Uterus (tissue), 4 donors: ENCODE data around the gene FBXW8. TPM values are rescaled to one million over a fixed set of nuclear protein-coding genes. Genes with fewer than 3 reads are reported as not detected.

Experiments used
- DNase-seq, 2 donors: peaks; one replicate each; pipeline ENCODE4 v3.0.0-alpha.2; 2019 to 2020
- H3K27ac ChIP-seq, 2 donors: fragments of 200-600 bp; sonication (generic); 1 replicate in 1 of 2; 2 replicates in 1 of 2; pipeline ENCODE4 v1.5.1; 2016 to 2018
- H3K27me3 ChIP-seq, 2 donors: fragments of 200-600 bp; sonication (generic); one replicate each; pipeline ENCODE4 v1.5.1; 2018 to 2019; ENCODE audit warnings: control low read depth in 1 of 2
- H3K36me3 ChIP-seq, 2 donors: fragments of 200-600 bp; sonication (generic); one replicate each; pipeline ENCODE4 v1.5.1; 2019; ENCODE audit warnings: control low read depth in 1 of 2
- H3K4me1 ChIP-seq, 2 donors: fragments of 200-600 bp; sonication (generic); one replicate each; pipeline ENCODE4 v1.5.1; 2018 to 2019; ENCODE audit warnings: control low read depth in 1 of 2
- H3K4me3 ChIP-seq, 2 donors: fragments of 200-600 bp; sonication (generic); 1 replicate in 1 of 2; 2 replicates in 1 of 2; pipeline ENCODE4 v1.5.1; 2018 to 2019; ENCODE audit warnings: mild to moderate bottlenecking in 1 of 2
- H3K9me3 ChIP-seq, 2 donors: fragments of 200-600 bp; sonication (generic); one replicate each; pipeline ENCODE4 v1.5.1; 2019; ENCODE audit warnings: control low read depth in 1 of 2
- CTCF ChIP-seq, 4 experiments: fragments of 200-600 bp in 2 of 4; fragments of 450-650 bp in 2 of 4; sonication (generic) in 2 of 4; IDR thresholded peaks; one replicate each; pipeline ENCODE4 v1.5.1; 2016 to 2019; ENCODE audit warnings: antibody characterized with exemption in 4 of 4, mild to moderate bottlenecking in 2 of 4, moderate library complexity in 1 of 4
- POLR2A ChIP-seq, 2 donors: fragments of 450-650 bp; IDR thresholded peaks; one replicate each; pipeline ENCODE4 v1.6.1; 2016; ENCODE audit warnings: antibody characterized with exemption in 2 of 2, mild to moderate bottlenecking in 1 of 2, moderate library complexity in 1 of 2
- intact Hi-C: fragments of 100-400 bp; cut with DNase I; formaldehyde crosslinking; loops from one replicate; pipeline ENCODE4 v1.15.1; 2023; ENCODE audit warnings: low total_unique reads
- total RNA-seq, 4 donors: library from RNA; depleted of rRNA in 3 of 4; stranded (reverse); fragments of >200 nt in 3 of 4; gene quantifications; one replicate each; pipeline versions ENCODE4 v1.1.0 to v1.2.4, GENCODE V29; 2014 to 2023
- donor health status: DM: yes; HTN: yes; CAD: no.

FBXW8 gene
- total RNA-seq, 4 donors from 2014 or later, result 5.9 to 28.0 (median 15.3) TPM

DNA sequence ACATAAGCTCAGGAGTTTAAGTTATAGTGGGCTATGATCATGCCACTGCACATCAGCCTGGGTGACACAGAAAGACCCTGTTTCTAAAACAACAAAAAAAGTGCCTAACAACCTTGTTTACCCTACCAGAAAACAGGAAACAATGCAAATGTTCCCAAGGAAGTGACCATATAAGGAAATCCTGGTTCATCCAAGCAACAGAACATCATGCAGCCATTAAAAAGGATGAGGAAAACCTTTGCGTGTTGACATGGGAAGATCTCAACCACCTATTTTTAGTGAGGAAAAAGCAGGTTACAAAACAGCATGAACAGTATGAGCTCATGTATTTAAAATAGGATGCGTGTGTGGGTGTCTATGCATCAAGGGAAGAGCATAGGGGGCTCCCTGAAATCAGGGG, 43.2 kb upstream of the FBXW8 start:
- DNase-seq, result no peak
- Histone ChIP-seq H3K27me3 (no peaks in the 10 kb centered on the region), H3K36me3 (no peaks in the 10 kb centered on the region), H3K27ac (no peak overlapping the region), H3K9me3 (no peaks in the 10 kb centered on the region), H3K4me1 (no peaks in the 10 kb centered on the region), H3K4me3 (no peak overlapping the region)
- TF ChIP-seq POLR2A (IDR thresholded peaks at IDR 0.05), result no peak
- TF ChIP-seq CTCF (IDR thresholded peaks at IDR 0.05), result no peak
- intact Hi-C loops, result no loop called here

DNA sequence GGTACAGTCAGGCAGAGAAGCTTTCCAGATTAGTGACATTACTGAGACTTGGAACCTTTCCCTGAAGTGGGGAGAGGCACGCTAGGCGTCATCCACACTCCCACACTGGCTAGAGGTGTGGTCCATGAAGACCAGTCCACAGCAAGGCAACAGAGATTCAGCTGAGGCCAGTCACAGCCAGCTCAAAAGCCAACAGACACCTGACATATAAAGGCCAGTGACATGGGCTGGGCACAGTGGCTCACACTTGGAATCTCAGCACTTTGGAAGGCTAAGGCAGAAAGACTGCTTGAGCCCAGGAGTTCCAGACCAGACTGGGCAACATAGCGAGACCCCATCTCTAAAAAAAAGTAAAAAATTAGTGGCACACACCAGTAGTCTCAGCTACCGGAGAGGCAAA, 40.4 kb upstream of the FBXW8 start:
- H3K4me3 ChIP-seq, result no peak overlapping the region
- TF ChIP-seq POLR2A (IDR thresholded peaks at IDR 0.05) (no peak), CTCF (IDR thresholded peaks at IDR 0.05) (no peak)
- intact Hi-C loops, result no loop called here
- peaks cover 0 to 6% of the 10 kb centered on the region in 2 donors for H3K9me3 ChIP-seq
- DNase-seq, result no peak
- H3K27ac ChIP-seq, result no peak overlapping the region
- no peaks in the 10 kb centered on the region for H3K27me3 ChIP-seq
- H3K4me1 ChIP-seq, result no peaks in the 10 kb centered on the region
- no peaks in the 10 kb centered on the region for H3K36me3 ChIP-seq

DNA sequence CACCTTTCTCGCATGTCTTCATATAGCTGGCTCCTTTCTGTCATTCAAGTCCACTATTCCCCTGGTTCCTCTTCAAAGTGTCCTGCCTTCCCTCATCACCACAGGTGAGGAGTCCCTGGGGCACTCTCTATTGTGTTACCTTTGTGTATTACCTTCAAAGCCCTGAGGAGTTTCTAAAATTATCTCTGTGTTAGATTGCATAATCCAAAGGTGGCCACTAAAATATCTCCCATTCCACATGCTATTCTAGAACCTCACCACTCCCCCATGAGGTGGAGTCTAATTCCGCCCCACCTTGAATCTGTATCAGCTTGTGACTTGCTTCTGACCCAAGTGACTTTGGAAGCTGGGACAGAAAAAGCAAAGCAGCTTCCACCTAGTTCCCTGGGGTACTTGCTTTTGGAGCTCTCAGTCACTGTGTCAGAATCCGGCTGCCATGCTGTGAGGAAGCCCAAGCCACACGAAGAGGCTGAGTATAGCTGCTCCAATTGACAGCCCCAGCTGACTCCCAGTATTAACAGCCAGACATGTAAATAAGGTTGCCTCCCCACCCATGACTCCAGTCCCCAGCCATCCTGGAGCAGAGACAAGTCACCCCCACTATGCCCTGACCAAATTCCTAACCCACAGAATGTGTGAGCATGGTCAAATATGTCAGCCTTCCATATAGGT, 36.3 kb upstream of the FBXW8 start:
- Histone ChIP-seq H3K4me3 (no peak overlapping the region), H3K9me3 (peaks cover 0 to 6% of the 10 kb centered on the region in 2 donors), H3K36me3 (no peaks in the 10 kb centered on the region), H3K4me1 (peaks cover 0 to 8% of the 10 kb centered on the region in 2 donors), H3K27ac (no peak overlapping the region), H3K27me3 (peaks cover 11 to 27% of the 10 kb centered on the region in 2 donors)
- TF ChIP-seq CTCF (IDR thresholded peaks at IDR 0.05), result no peak
- TF ChIP-seq POLR2A (IDR thresholded peaks at IDR 0.05), result no peak
- no peak for DNase-seq
- intact Hi-C loops, result no loop called here

- no peak for DNase-seq
- peaks cover 14 to 27% of the 10 kb centered on the region in 2 donors for H3K27me3 ChIP-seq
These were observed 34.4 kb upstream of the FBXW8 start for GRCh38 chr12:116876151-116876869.

More at GRCh38 chr12:116876151-116876869, 34.4 kb upstream of the FBXW8 start:
- H3K9me3 ChIP-seq, result peaks cover 0 to 6% of the 10 kb centered on the region in 2 donors
- H3K27ac ChIP-seq, result no peak overlapping the region
- TF ChIP-seq POLR2A (IDR thresholded peaks at IDR 0.05) (no peak), CTCF (IDR thresholded peaks at IDR 0.05) (no peak)
- intact Hi-C loops, result no loop called here
- no peak overlapping the region for H3K4me3 ChIP-seq
- no peaks in the 10 kb centered on the region for H3K36me3 ChIP-seq
- peaks cover 0 to 19% of the 10 kb centered on the region in 2 donors for H3K4me1 ChIP-seq
